ENCODE results near the gene PELI1. TPM values are rescaled to one million over a fixed set of nuclear protein-coding genes. Genes with fewer than 3 reads are reported as not detected.
"Not testable (repeated sequence)": the region's sequence is repeated elsewhere in the genome, so short reads cannot be mapped to it uniquely, and the experiment has no call there.

PELI1 gene
- total RNA-seq, 1 donor from 2014 or later: 9.1 TPM

GRCh38 chr2:64105670-64106461, 38.4 kb downstream of the PELI1 start:
- DNase-seq (no peak), ATAC-seq (ENCODE audit: poor library complexity) (no peak)
- intact Hi-C loops (cut with DNase I): no loop called here

GRCh38 chr2:64104933-64105332, 39.3 kb downstream of the PELI1 start:
- intact Hi-C loops (cut with DNase I): no loop called here
- ATAC-seq (ENCODE audit: poor library complexity) (no peak), DNase-seq (no peak)

GRCh38 chr2:64102736-64103135, 41.5 kb downstream of the PELI1 start:
- ATAC-seq (ENCODE audit: poor library complexity); intact Hi-C loops (cut with DNase I); DNase-seq: not testable (repeated sequence)

GRCh38 chr2:64101141-64101591, 43.1 kb downstream of the PELI1 start:
- ATAC-seq (ENCODE audit: poor library complexity): no peak
- no peak for DNase-seq
- intact Hi-C loops (cut with DNase I): no loop called here

- DNase-seq; intact Hi-C loops (cut with DNase I); ATAC-seq (ENCODE audit: poor library complexity): not testable (repeated sequence)
Observed at GRCh38 chr2:64100584-64100983, 43.6 kb downstream of the PELI1 start.

GRCh38 chr2:64094663-64095382, 49.4 kb downstream of the PELI1 start:
- DNase-seq (no peak), ATAC-seq (ENCODE audit: poor library complexity) (no peak)
- intact Hi-C loops (cut with DNase I): no loop called here

- ATAC-seq (ENCODE audit: poor library complexity) (no peak), DNase-seq (no peak)
- intact Hi-C loops (cut with DNase I): no loop called here
Observed at GRCh38 chr2:64093341-64093740, 50.9 kb downstream of the PELI1 start.

- intact Hi-C loops (cut with DNase I): no loop called here
- DNase-seq: no peak
- ATAC-seq (ENCODE audit: poor library complexity): no peak
Observed at GRCh38 chr2:64092502-64092901, 51.7 kb downstream of the PELI1 start.

GRCh38 chr2:64090264-64090663, 54.0 kb downstream of the PELI1 start:
- intact Hi-C loops (cut with DNase I): no loop called here
- ATAC-seq (ENCODE audit: poor library complexity): no peak
- DNase-seq: no peak

GRCh38 chr2:64086347-64087082, 57.7 kb downstream of the PELI1 start:
- no peak for DNase-seq
- intact Hi-C loops (cut with DNase I): no loop called here
- ATAC-seq (ENCODE audit: poor library complexity): no peak

GRCh38 chr2:64085936-64086335, 58.3 kb downstream of the PELI1 start:
- DNase-seq: no peak
- ATAC-seq (ENCODE audit: poor library complexity): no peak
- intact Hi-C loops (cut with DNase I): no loop called here

- ATAC-seq (ENCODE audit: poor library complexity) (no peak), DNase-seq (no peak)
- intact Hi-C loops (cut with DNase I): no loop called here
Observed at GRCh38 chr2:64081046-64081445, 63.2 kb downstream of the PELI1 start.

GRCh38 chr2:64080179-64080578, 64.0 kb downstream of the PELI1 start:
- no peak for DNase-seq
- ATAC-seq (ENCODE audit: poor library complexity): no peak
- intact Hi-C loops (cut with DNase I): no loop called here

GRCh38 chr2:64079688-64080087, 64.5 kb downstream of the PELI1 start:
- DNase-seq; intact Hi-C loops (cut with DNase I); ATAC-seq (ENCODE audit: poor library complexity): not testable (repeated sequence)

GRCh38 chr2:64076828-64077227, 67.4 kb downstream of the PELI1 start:
- ATAC-seq (ENCODE audit: poor library complexity); DNase-seq; intact Hi-C loops (cut with DNase I): not testable (repeated sequence)

- DNase-seq; ATAC-seq (ENCODE audit: poor library complexity); intact Hi-C loops (cut with DNase I): not testable (repeated sequence)
Observed at GRCh38 chr2:64074616-64075015, 69.6 kb downstream of the PELI1 start.

- DNase-seq: no peak
- ATAC-seq (ENCODE audit: poor library complexity): no peak
- intact Hi-C loops (cut with DNase I): no loop called here
Observed at GRCh38 chr2:64067326-64067725, 76.9 kb downstream of the PELI1 start.

GRCh38 chr2:64065516-64065915, 78.7 kb downstream of the PELI1 start:
- DNase-seq (no peak), ATAC-seq (ENCODE audit: poor library complexity) (no peak)
- intact Hi-C loops (cut with DNase I): no loop called here

GRCh38 chr2:64063924-64064331, 80.3 kb downstream of the PELI1 start:
- ATAC-seq (ENCODE audit: poor library complexity) (peak; percentile 78), DNase-seq (no peak)
- intact Hi-C loops (cut with DNase I): no loop called here

All from Right ventricle myocardium superior (tissue), 1 donor.